MM.1S (cell line): ENCODE data around the gene GOLGA8R.
"Not testable (repeated sequence)": the region's sequence is repeated elsewhere in the genome, so short reads cannot be mapped to it uniquely, and the experiment has no call there.

ENCODE experiments used
- DNase-seq: peaks from one replicate; pipeline ENCODE4 v3.0.0-alpha.2; 2015
- H2AFZ ChIP-seq: fragments of 300-600 bp; sonication (generic); 2 replicates; pipeline ENCODE4 v1.6.0; 2016; ENCODE audit warnings: antibody characterized with exemption, low read length
- H3F3A ChIP-seq: fragments of 300-600 bp; sonication (generic); 2 replicates; pipeline ENCODE4 v1.6.1; 2016; ENCODE audit warnings: mild to moderate bottlenecking, antibody characterized with exemption, low read length, moderate library complexity, mixed read lengths; ENCODE audit not compliant: insufficient read depth
- H3K27ac ChIP-seq: fragments of 300-600 bp; sonication (generic); 2 replicates; pipeline ENCODE4 v1.5.1; 2016; ENCODE audit warnings: mild to moderate bottlenecking, low read length
- H3K27me3 ChIP-seq: fragments of 300-600 bp; sonication (generic); replicated peaks from 2 replicates; pipeline ENCODE4 v1.6.0; 2016; ENCODE audit warnings: low read length; ENCODE audit not compliant: insufficient read depth
- H3K36me3 ChIP-seq: fragments of 300-600 bp; sonication (generic); replicated peaks from 2 replicates; pipeline ENCODE4 v1.6.1; 2016; ENCODE audit warnings: mild to moderate bottlenecking, low read length, mixed read lengths; ENCODE audit not compliant: insufficient read depth
- H3K4me1 ChIP-seq: fragments of 300-600 bp; sonication (generic); 2 replicates; pipeline ENCODE4 v1.6.1; 2016; ENCODE audit warnings: low read length, mixed read lengths
- H3K4me2 ChIP-seq: fragments of 300-600 bp; sonication (generic); 2 replicates; pipeline ENCODE4 v1.6.0; 2016; ENCODE audit warnings: low read depth, low read length
- H3K4me3 ChIP-seq: fragments of 300-600 bp; sonication (generic); 2 replicates; pipeline ENCODE4 v1.5.1; 2016; ENCODE audit warnings: low read length, mixed read lengths
- H3K79me2 ChIP-seq: fragments of 300-600 bp; sonication (generic); 2 replicates; pipeline ENCODE4 v1.6.1; 2016; ENCODE audit warnings: mixed run types, low read length, mixed read lengths
- H3K9ac ChIP-seq: fragments of 300-600 bp; sonication (generic); 2 replicates; pipeline ENCODE4 v1.6.1; 2016; ENCODE audit warnings: low read length, mixed read lengths
- H3K9me2 ChIP-seq: fragments of 300-600 bp; sonication (generic); replicated peaks from 2 replicates; pipeline ENCODE4 v1.6.1; 2016; ENCODE audit warnings: mild to moderate bottlenecking, low read length, mixed read lengths; ENCODE audit not compliant: insufficient read depth
- H3K9me3 ChIP-seq: fragments of 300-600 bp; sonication (generic); replicated peaks from 2 replicates; pipeline ENCODE4 v1.6.1; 2016; ENCODE audit warnings: mild to moderate bottlenecking, low read length, mixed read lengths; ENCODE audit not compliant: insufficient read depth
- H4K20me1 ChIP-seq: fragments of 300-600 bp; sonication (generic); 2 replicates; pipeline ENCODE4 v1.6.1; 2016; ENCODE audit warnings: mild to moderate bottlenecking, low read length, moderate library complexity, mixed read lengths; ENCODE audit not compliant: insufficient read depth

The GOLGA8R gene

GRCh38 chr15:30368271-30368670 is 45.8 kb downstream of the GOLGA8R start:
- H3K9me3 ChIP-seq, H3K27me3 ChIP-seq, H3K4me3 ChIP-seq, H2AFZ ChIP-seq, H3K4me2 ChIP-seq, H3F3A ChIP-seq, H3K9me2 ChIP-seq, H3K27ac ChIP-seq, H3K9ac ChIP-seq, H3K79me2 ChIP-seq, H3K36me3 ChIP-seq, DNase-seq, H4K20me1 ChIP-seq, H3K4me1 ChIP-seq: not testable (repeated sequence)

- H4K20me1 ChIP-seq, H3K36me3 ChIP-seq, H3K9me2 ChIP-seq, H3K27ac ChIP-seq, H3K4me2 ChIP-seq, H3K4me1 ChIP-seq, H3K9ac ChIP-seq, H2AFZ ChIP-seq, H3F3A ChIP-seq, H3K9me3 ChIP-seq, H3K27me3 ChIP-seq, H3K79me2 ChIP-seq, H3K4me3 ChIP-seq, DNase-seq: not testable (repeated sequence)
Measured at GRCh38 chr15:30367246-30367645, 46.8 kb downstream of the GOLGA8R start.

GRCh38 chr15:30361404-30361803 is 52.7 kb downstream of the GOLGA8R start:
- H2AFZ ChIP-seq, H3F3A ChIP-seq, H3K27me3 ChIP-seq, H4K20me1 ChIP-seq, H3K4me1 ChIP-seq, DNase-seq, H3K9me3 ChIP-seq, H3K9me2 ChIP-seq, H3K4me2 ChIP-seq, H3K36me3 ChIP-seq, H3K27ac ChIP-seq, H3K79me2 ChIP-seq, H3K4me3 ChIP-seq, H3K9ac ChIP-seq: not testable (repeated sequence)

GRCh38 chr15:30360990-30361389 is 53.1 kb downstream of the GOLGA8R start:
- not testable (repeated sequence) for H3K27ac ChIP-seq, H3K9ac ChIP-seq, DNase-seq, H3F3A ChIP-seq, H2AFZ ChIP-seq, H3K9me3 ChIP-seq, H3K4me1 ChIP-seq, H4K20me1 ChIP-seq, H3K4me3 ChIP-seq, H3K27me3 ChIP-seq, H3K9me2 ChIP-seq, H3K4me2 ChIP-seq, H3K79me2 ChIP-seq, H3K36me3 ChIP-seq

DNA sequence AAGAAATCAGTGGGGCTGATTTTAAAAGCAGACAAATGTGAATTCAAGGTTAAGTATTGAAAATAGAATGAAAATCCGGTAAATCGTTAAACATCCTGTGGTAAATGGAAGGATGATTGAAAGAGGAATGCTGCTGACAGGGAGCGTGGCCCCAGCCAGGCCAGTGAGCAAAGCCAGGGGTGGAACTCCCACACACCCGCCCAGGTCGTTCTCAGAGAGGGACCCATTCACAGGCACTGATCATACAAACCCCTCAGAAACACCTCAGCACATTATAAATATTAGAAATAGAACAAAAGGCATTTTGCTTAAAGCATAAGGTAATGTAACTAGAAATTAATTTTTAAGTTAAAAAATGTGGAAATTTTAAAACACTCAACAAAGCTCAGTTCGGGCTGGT is 59.0 kb downstream of the GOLGA8R start:
- H3K79me2 ChIP-seq, H4K20me1 ChIP-seq, H3K27ac ChIP-seq, H3K9me3 ChIP-seq, H3K4me2 ChIP-seq, H2AFZ ChIP-seq, H3K9ac ChIP-seq, DNase-seq, H3K9me2 ChIP-seq, H3K27me3 ChIP-seq, H3K4me1 ChIP-seq, H3K4me3 ChIP-seq, H3K36me3 ChIP-seq, H3F3A ChIP-seq: not testable (repeated sequence)
